Measurements from ENCODE around the gene MAP3K2.
A peak's percentile ranks its signal among the peaks of the same experiment; 100 is the strongest.

The MAP3K2 gene

GRCh38 chr2:127408004-127408806, 20.4 kb upstream of the MAP3K2 start (continued):
- peak; percentile 41; the same call in 1 of the 2 replicates for TF ChIP-seq ZNF341 (tag by site-specific recombination; IDR thresholded peaks at IDR 0.05; ENCODE audit: low read depth)

GRCh38 chr2:127407661-127408003, 19.9 kb upstream of the MAP3K2 start:
- peak overlapping the region; percentile 53; the same call in 1 of the 2 replicates for H3K27ac ChIP-seq (ENCODE audit: extremely low read depth, low read depth, low read length)
- H3K4me3 ChIP-seq (ENCODE audit: low read depth, low read length), result no peak overlapping the region
- CTCF ChIA-PET, result no interaction called here
- H3K36me3 ChIP-seq (ENCODE audit: control insufficient read depth in 2 of 2, insufficient read depth in 1 of 2, low read length in 2 of 2), result no peaks in the 10 kb centered on the region
- H3K9me3 ChIP-seq (ENCODE audit: control insufficient read depth, insufficient read depth, low read depth, low read length), result no peaks in the 10 kb centered on the region
- peaks cover 6% of the 10 kb centered on the region for H3K4me1 ChIP-seq (ENCODE audit: control insufficient read depth, insufficient read depth, low read length)
- POLR2A ChIA-PET, result interaction anchor here (1.0 to 1.8 kb wide), 2 partner anchors 9 to 19 kb away, joined by 5 to 7 read pairs; partner anchors contain the start of gene MAP3K2
- TF ChIP-seq REPIN1 (tag by site-specific recombination; IDR thresholded peaks at IDR 0.05; ENCODE audit: low read depth) (no peak), ZNF747 (tag by site-specific recombination; IDR thresholded peaks at IDR 0.05) (no peak), INSM2 (tag by site-specific recombination; IDR thresholded peaks at IDR 0.05) (no peak), KLF16 (tag by site-specific recombination; IDR thresholded peaks at IDR 0.05) (peak; percentile 52; the same call in 1 of the 2 replicates), ZNF121 (tag by site-specific recombination; IDR thresholded peaks at IDR 0.05) (peak; percentile 99), ZNF239 (tag by site-specific recombination; IDR thresholded peaks at IDR 0.05) (no peak), ZBTB17 (tag by site-specific recombination; IDR thresholded peaks at IDR 0.05) (peak; percentile 39; the same call in 1 of the 2 replicates), ZNF580 (tag by site-specific recombination; IDR thresholded peaks at IDR 0.05) (0 out of 2 replicates have a peak, but pooled peaks have one; percentile 36), ZBTB20 (tag by site-specific recombination; IDR thresholded peaks at IDR 0.05) (peak; percentile 69), ZNF221 (tag by site-specific recombination; IDR thresholded peaks at IDR 0.05; ENCODE audit: borderline replicate concordance) (no peak), ZNF571 (tag by site-specific recombination; IDR thresholded peaks at IDR 0.05) (no peak), ZXDB (tag by site-specific recombination; IDR thresholded peaks at IDR 0.05) (peak; percentile 20; the same call in 1 of the 2 replicates), ZNF664 (tag by site-specific recombination; IDR thresholded peaks at IDR 0.05) (no peak), SCRT1 (tag by site-specific recombination; IDR thresholded peaks at IDR 0.05; ENCODE audit: borderline replicate concordance) (no peak), ZNF843 (tag by site-specific recombination; IDR thresholded peaks at IDR 0.05) (peak; percentile 24; the same call in 1 of the 2 replicates), ZNF548 (tag by site-specific recombination; IDR thresholded peaks at IDR 0.05) (no peak), SP3 (tag by site-specific recombination; IDR thresholded peaks at IDR 0.05) (peak; percentile 44), ZNF354C (tag by site-specific recombination; IDR thresholded peaks at IDR 0.05; ENCODE audit: borderline replicate concordance, low read depth) (no peak), TCF7L2 (IDR thresholded peaks at IDR 0.05; ENCODE audit: borderline replicate concordance, low read depth, low read length) (no peak), KLF9 (tag by site-specific recombination; IDR thresholded peaks at IDR 0.05; ENCODE audit: low read depth) (peak; percentile 56), ZNF140 (tag by site-specific recombination; IDR thresholded peaks at IDR 0.05) (no peak), ZNF335 (tag by site-specific recombination; conservative IDR thresholded peaks at IDR 0.05) (peak; percentile 36; the same call in 1 of the 2 replicates), ZBTB1 (tag by site-specific recombination; IDR thresholded peaks at IDR 0.05) (no peak), ZNF248 (tag by site-specific recombination; IDR thresholded peaks at IDR 0.05) (no peak), WT1 (tag by site-specific recombination; IDR thresholded peaks at IDR 0.05) (peak; percentile 59), ZNF132 (tag by site-specific recombination; IDR thresholded peaks at IDR 0.05; ENCODE audit: borderline replicate concordance) (no peak), ZNF658 (tag by site-specific recombination; IDR thresholded peaks at IDR 0.05) (no peak), MEIS1 (CRISPR knock-in tag; IDR thresholded peaks at IDR 0.05; ENCODE audit: borderline replicate concordance) (no peak), ZNF157 (tag by site-specific recombination; IDR thresholded peaks at IDR 0.05) (no peak)
- TF ChIP-seq, protein P1, sequence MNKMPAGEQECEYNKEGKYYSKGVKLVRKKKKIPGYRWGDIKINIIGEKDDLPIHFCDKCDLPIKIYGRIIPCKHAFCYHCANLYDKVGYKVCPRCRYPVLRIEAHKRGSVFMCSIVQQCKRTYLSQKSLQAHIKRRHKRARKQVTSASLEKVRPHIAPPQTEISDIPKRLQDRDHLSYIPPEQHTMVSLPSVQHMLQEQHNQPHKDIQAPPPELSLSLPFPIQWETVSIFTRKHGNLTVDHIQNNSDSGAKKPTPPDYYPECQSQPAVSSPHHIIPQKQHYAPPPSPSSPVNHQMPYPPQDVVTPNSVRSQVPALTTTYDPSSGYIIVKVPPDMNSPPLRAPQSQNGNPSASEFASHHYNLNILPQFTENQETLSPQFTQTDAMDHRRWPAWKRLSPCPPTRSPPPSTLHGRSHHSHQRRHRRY (tag by site-specific recombination; IDR thresholded peaks at IDR 0.05), result no peak
- TF ChIP-seq, protein P2, sequence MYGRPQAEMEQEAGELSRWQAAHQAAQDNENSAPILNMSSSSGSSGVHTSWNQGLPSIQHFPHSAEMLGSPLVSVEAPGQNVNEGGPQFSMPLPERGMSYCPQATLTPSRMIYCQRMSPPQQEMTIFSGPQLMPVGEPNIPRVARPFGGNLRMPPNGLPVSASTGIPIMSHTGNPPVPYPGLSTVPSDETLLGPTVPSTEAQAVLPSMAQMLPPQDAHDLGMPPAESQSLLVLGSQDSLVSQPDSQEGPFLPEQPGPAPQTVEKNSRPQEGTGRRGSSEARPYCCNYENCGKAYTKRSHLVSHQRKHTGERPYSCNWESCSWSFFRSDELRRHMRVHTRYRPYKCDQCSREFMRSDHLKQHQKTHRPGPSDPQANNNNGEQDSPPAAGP (tag by site-specific recombination; IDR thresholded peaks at IDR 0.05), result 0 out of 2 replicates have a peak, but pooled peaks have one; percentile 29
- TF ChIP-seq, protein P3, sequence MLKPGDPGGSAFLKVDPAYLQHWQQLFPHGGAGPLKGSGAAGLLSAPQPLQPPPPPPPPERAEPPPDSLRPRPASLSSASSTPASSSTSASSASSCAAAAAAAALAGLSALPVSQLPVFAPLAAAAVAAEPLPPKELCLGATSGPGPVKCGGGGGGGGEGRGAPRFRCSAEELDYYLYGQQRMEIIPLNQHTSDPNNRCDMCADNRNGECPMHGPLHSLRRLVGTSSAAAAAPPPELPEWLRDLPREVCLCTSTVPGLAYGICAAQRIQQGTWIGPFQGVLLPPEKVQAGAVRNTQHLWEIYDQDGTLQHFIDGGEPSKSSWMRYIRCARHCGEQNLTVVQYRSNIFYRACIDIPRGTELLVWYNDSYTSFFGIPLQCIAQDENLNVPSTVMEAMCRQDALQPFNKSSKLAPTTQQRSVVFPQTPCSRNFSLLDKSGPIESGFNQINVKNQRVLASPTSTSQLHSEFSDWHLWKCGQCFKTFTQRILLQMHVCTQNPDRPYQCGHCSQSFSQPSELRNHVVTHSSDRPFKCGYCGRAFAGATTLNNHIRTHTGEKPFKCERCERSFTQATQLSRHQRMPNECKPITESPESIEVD (tag by site-specific recombination; IDR thresholded peaks at IDR 0.05), result no peak
